Esophagus muscularis mucosa (tissue), 4 donors: ENCODE results near the gene EMP1.

Experiments
- EP300 ChIP-seq: sonication (generic); formaldehyde crosslinking; IDR thresholded peaks from one replicate; pipeline ENCODE4 v1.6.1; 2017; ENCODE audit warnings: antibody characterized with exemption
- POLR2A ChIP-seq: fragments of 450-650 bp; IDR thresholded peaks from one replicate; pipeline ENCODE4 v1.6.1; 2017; ENCODE audit warnings: antibody characterized with exemption, moderate library complexity, mild to moderate bottlenecking, low read depth
- POLR2AphosphoS5 ChIP-seq, 2 donors: sonication (generic); formaldehyde crosslinking; IDR thresholded peaks; one replicate each; pipeline ENCODE4 v1.6.1; 2017; ENCODE audit warnings: antibody characterized with exemption in 2 of 2
- TF ChIP-seq, protein P1 (sequence below), 3 experiments: fragments of 200-600 bp in 2 of 3; fragments of 450-650 bp in 1 of 3; sonication (generic) in 2 of 3; IDR thresholded peaks; one replicate each; pipeline ENCODE4 v1.5.1; 2017 to 2019; ENCODE audit warnings: antibody characterized with exemption in 3 of 3, mild to moderate bottlenecking in 2 of 3, moderate library complexity in 1 of 3

DNA sequence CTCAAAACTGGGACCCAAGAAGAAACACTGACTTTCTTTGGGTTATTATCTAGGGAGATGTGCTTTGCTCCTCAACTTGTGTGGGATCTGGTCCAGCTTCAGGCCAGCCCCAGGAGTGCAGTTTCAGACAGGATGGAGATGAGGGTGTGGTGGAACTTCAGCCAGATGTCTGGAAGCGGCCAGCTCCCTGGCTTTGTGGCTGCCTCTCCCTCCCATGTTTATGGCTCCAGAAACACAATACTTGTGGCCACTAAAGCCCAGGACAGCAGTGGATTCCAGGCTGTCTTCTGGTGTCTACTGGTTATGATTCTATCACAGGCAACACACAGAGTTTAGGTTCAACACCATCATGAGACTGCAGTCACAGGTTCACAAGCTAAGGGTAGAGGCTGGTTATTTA is 44.2 kb upstream of the EMP1 start:
- no peak for TF ChIP-seq POLR2AphosphoS5 (IDR thresholded peaks at IDR 0.05)
- TF ChIP-seq, protein P1, sequence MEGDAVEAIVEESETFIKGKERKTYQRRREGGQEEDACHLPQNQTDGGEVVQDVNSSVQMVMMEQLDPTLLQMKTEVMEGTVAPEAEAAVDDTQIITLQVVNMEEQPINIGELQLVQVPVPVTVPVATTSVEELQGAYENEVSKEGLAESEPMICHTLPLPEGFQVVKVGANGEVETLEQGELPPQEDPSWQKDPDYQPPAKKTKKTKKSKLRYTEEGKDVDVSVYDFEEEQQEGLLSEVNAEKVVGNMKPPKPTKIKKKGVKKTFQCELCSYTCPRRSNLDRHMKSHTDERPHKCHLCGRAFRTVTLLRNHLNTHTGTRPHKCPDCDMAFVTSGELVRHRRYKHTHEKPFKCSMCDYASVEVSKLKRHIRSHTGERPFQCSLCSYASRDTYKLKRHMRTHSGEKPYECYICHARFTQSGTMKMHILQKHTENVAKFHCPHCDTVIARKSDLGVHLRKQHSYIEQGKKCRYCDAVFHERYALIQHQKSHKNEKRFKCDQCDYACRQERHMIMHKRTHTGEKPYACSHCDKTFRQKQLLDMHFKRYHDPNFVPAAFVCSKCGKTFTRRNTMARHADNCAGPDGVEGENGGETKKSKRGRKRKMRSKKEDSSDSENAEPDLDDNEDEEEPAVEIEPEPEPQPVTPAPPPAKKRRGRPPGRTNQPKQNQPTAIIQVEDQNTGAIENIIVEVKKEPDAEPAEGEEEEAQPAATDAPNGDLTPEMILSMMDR (IDR thresholded peaks at IDR 0.05): no peak
- TF ChIP-seq POLR2A: no peak
- no peak for TF ChIP-seq EP300
